HL-60 (cell line): ENCODE data around the gene TSC22D4.
"Not testable (repeated sequence)": the region's sequence is repeated elsewhere in the genome, so short reads cannot be mapped to it uniquely, and the experiment has no call there.

Experiments
- GABPA ChIP-seq: IDR thresholded peaks from 2 replicates; pipeline ENCODE4 v1.6.1; 2012; ENCODE audit warnings: low read depth
- POLR2AphosphoS5 ChIP-seq: IDR thresholded peaks from 2 replicates; pipeline ENCODE4 v1.6.1; 2012; ENCODE audit warnings: low read depth
- TF ChIP-seq, protein P1 (sequence below): IDR thresholded peaks from one replicate; pipeline ENCODE4 v1.5.1; 2011; ENCODE audit warnings: low read length, control low read depth, inconsistent platforms; ENCODE audit not compliant: insufficient read depth
- TF ChIP-seq, protein P2 (sequence below): IDR thresholded peaks from 2 replicates; pipeline ENCODE4 v1.6.1; 2012; ENCODE audit warnings: low read depth; ENCODE audit not compliant: insufficient replicate concordance

- TF ChIP-seq, protein P1, sequence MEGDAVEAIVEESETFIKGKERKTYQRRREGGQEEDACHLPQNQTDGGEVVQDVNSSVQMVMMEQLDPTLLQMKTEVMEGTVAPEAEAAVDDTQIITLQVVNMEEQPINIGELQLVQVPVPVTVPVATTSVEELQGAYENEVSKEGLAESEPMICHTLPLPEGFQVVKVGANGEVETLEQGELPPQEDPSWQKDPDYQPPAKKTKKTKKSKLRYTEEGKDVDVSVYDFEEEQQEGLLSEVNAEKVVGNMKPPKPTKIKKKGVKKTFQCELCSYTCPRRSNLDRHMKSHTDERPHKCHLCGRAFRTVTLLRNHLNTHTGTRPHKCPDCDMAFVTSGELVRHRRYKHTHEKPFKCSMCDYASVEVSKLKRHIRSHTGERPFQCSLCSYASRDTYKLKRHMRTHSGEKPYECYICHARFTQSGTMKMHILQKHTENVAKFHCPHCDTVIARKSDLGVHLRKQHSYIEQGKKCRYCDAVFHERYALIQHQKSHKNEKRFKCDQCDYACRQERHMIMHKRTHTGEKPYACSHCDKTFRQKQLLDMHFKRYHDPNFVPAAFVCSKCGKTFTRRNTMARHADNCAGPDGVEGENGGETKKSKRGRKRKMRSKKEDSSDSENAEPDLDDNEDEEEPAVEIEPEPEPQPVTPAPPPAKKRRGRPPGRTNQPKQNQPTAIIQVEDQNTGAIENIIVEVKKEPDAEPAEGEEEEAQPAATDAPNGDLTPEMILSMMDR, result not testable (repeated sequence)
- TF ChIP-seq POLR2AphosphoS5, GABPA: not testable (repeated sequence)
- TF ChIP-seq, protein P2, sequence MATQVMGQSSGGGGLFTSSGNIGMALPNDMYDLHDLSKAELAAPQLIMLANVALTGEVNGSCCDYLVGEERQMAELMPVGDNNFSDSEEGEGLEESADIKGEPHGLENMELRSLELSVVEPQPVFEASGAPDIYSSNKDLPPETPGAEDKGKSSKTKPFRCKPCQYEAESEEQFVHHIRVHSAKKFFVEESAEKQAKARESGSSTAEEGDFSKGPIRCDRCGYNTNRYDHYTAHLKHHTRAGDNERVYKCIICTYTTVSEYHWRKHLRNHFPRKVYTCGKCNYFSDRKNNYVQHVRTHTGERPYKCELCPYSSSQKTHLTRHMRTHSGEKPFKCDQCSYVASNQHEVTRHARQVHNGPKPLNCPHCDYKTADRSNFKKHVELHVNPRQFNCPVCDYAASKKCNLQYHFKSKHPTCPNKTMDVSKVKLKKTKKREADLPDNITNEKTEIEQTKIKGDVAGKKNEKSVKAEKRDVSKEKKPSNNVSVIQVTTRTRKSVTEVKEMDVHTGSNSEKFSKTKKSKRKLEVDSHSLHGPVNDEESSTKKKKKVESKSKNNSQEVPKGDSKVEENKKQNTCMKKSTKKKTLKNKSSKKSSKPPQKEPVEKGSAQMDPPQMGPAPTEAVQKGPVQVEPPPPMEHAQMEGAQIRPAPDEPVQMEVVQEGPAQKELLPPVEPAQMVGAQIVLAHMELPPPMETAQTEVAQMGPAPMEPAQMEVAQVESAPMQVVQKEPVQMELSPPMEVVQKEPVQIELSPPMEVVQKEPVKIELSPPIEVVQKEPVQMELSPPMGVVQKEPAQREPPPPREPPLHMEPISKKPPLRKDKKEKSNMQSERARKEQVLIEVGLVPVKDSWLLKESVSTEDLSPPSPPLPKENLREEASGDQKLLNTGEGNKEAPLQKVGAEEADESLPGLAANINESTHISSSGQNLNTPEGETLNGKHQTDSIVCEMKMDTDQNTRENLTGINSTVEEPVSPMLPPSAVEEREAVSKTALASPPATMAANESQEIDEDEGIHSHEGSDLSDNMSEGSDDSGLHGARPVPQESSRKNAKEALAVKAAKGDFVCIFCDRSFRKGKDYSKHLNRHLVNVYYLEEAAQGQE, result not testable (repeated sequence)
Observed at GRCh38 chr7:100439244-100439643, 39.8 kb downstream of the TSC22D4 start.
